NB4 (cell line): ENCODE data around the gene PIK3R1.

Experiments used
- DNase-seq: peaks from one replicate; pipeline ENCODE4 v3.0.0; 2010; ENCODE audit warnings: low read depth
- H3K4me3 ChIP-seq: one replicate; pipeline ENCODE4 v1.5.1; 2011; ENCODE audit warnings: mild to moderate bottlenecking, low read depth, low read length, moderate library complexity
- CTCF ChIP-seq: IDR thresholded peaks from one replicate; pipeline ENCODE4 v1.5.1; 2012; ENCODE audit warnings: low read depth, low read length
- MAX ChIP-seq: IDR thresholded peaks from 2 replicates; pipeline ENCODE4 v1.6.1; 2011; ENCODE audit warnings: low read depth, low read length
- MYC ChIP-seq: IDR thresholded peaks from 2 replicates; pipeline ENCODE4 v1.6.1; 2011; ENCODE audit warnings: low read depth, low read length
- POLR2A ChIP-seq: IDR thresholded peaks from 2 replicates; pipeline ENCODE4 v1.6.1; 2011; ENCODE audit warnings: mild to moderate bottlenecking; ENCODE audit not compliant: insufficient read length; ENCODE audit errors: extremely low read depth

Gene PIK3R1

DNA sequence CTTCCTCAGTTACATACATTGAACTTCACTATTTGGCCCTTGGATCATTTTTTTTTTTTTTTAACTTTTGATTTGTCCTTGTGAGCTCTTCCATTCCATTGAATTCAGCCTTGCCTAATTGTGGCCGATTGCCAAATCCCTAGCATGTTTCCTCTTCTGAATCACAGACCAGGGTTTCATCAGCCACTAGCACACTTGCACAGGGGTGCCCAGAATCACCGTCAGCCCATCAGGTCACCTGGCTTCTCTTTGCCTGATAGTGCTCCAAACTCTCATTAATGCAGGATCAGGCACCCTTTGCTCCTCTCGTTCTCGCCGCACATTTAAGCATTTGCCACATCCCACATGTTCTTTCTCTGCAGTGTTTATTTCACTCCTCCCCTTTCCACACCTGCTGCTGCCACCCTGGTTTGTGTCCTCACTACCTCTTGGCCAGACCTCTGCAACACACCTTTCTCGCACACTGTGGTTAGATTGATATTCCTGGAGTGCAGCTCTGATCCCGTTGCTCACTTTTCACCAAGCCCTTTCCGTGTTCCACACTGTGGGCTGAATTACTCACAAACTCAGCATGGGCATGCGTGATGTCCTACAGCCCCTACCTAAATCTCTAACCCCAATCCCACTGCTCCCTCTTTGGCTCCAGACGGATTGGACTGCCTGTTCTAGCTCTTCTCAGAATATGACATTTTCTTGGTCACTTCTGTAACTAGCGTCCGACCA is 9.8 kb downstream of the PIK3R1 start:
- TF ChIP-seq POLR2A (no peak), MYC (no peak), MAX (no peak), CTCF (no peak)
- DNase-seq = peak; percentile 75
- no peak overlapping the region for H3K4me3 ChIP-seq

DNA sequence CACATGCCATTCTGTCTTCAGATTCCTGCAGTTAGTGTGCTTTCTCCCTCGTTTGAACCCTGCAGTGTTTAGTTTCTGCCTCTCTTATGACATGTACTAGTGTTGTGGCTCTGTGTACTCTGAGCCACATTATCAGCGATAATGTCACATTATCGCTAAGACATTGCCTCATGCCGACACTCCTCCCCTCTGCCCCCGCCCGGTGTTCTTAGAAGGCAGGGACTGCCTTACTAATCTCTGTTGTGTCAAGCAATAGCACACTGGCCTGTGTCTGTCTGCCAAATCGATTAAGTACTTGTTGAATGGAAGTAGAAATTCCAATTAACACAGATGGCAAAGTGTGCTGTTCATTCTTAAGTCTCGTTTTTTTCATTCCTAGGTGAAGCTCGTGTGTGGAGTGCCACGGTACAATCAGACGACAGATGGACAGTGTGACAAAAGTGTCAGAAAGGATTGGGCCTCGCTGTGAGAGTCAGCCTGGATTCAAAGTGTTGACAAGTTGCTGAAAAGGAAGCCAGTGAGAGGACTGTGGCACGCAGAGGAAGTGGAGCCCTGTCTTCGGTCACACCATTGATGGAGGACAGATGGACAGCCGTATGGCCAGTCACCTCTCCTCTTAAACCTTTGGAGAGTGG is 10.5 kb downstream of the PIK3R1 start:
- TF ChIP-seq POLR2A (no peak), MYC (no peak)
- DNase-seq = no peak
- no peak overlapping the region for H3K4me3 ChIP-seq

DNA sequence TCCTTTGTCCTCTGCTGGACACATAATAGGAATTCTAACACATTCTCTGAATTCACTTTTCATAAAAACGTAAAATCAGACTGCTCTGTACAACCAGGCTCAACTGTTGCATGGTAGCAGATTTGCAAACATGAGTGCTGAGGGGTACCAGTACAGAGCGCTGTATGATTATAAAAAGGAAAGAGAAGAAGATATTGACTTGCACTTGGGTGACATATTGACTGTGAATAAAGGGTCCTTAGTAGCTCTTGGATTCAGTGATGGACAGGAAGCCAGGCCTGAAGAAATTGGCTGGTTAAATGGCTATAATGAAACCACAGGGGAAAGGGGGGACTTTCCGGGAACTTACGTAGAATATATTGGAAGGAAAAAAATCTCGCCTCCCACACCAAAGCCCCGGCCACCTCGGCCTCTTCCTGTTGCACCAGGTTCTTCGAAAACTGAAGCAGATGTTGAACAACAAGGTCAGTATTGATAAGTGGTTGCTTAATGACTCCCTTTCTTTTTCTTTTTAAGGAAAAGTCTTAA is 11.1 kb downstream of the PIK3R1 start:
- no peak for DNase-seq
- TF ChIP-seq POLR2A = no peak
- TF ChIP-seq MAX = no peak
- no peak for TF ChIP-seq CTCF
- no peak for TF ChIP-seq MYC
- H3K4me3 ChIP-seq = no peak overlapping the region

- no peak for DNase-seq
- TF ChIP-seq CTCF (no peak), POLR2A (no peak), MAX (no peak), MYC (no peak)
- no peak overlapping the region for H3K4me3 ChIP-seq
Observed at GRCh38 chr5:68227532-68228160, 12.1 kb downstream of the PIK3R1 start.

GRCh38 chr5:68229416-68229815 is 13.9 kb downstream of the PIK3R1 start:
- no peak for TF ChIP-seq POLR2A
- TF ChIP-seq MAX = no peak
- no peak for TF ChIP-seq MYC
- TF ChIP-seq CTCF = no peak
- no peak for DNase-seq
- no peak overlapping the region for H3K4me3 ChIP-seq

GRCh38 chr5:68230285-68230684 is 14.7 kb downstream of the PIK3R1 start:
- DNase-seq = no peak
- TF ChIP-seq POLR2A (no peak), MAX (no peak), CTCF (no peak), MYC (no peak)
- no peak overlapping the region for H3K4me3 ChIP-seq
